ENCODE results near the gene CPA5.

The CPA5 gene

DNA sequence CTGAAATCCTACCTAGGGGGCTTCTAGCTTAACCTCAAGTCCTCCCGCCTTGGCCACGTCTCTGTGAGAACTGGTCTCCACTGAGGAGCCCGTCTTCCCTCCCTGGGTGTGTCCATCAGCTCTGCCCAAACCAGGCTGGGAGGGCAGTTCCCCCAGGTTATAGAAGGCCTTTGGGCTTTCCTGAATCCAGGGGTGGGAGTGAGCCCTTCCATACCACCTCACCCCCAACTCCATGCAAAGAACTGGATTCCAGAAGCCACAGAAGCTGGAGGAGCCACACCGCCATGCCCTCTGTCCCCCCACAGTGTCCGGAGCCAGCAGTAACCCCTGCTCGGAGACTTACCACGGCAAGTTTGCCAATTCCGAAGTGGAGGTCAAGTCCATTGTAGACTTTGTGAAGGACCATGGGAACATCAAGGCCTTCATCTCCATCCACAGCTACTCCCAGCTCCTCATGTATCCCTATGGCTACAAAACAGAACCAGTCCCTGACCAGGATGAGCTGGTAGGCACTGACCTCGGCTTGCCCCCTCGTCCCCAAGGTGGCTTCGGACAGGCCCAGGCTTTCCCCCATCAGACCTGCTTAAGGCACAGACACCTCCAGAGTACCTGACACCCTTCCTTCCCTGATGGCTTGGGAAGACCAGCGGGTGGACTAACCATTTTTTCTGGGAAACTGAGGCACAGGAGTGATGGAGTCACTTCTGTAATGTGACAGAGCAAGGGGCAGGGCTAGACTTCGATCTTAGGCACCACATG is 40.4 kb downstream of the CPA5 start:
- no peak overlapping the region for H3K4me3 ChIP-seq (ENCODE audit: low read depth, low read length)
- DNase-seq (ENCODE audit: low read depth): no peak
- no peak for TF ChIP-seq CTCF (IDR thresholded peaks at IDR 0.05; ENCODE audit: low read depth, low read length, missing control alignments)

GRCh38 chr7:130385600-130386066 is 41.0 kb downstream of the CPA5 start:
- DNase-seq (ENCODE audit: low read depth): no peak
- H3K4me3 ChIP-seq (ENCODE audit: low read depth, low read length): no peak overlapping the region
- no peak for TF ChIP-seq CTCF (IDR thresholded peaks at IDR 0.05; ENCODE audit: low read depth, low read length, missing control alignments)

- no peak for DNase-seq (ENCODE audit: low read depth)
These were observed 42.3 kb downstream of the CPA5 start for GRCh38 chr7:130386876-130387275.

DNA sequence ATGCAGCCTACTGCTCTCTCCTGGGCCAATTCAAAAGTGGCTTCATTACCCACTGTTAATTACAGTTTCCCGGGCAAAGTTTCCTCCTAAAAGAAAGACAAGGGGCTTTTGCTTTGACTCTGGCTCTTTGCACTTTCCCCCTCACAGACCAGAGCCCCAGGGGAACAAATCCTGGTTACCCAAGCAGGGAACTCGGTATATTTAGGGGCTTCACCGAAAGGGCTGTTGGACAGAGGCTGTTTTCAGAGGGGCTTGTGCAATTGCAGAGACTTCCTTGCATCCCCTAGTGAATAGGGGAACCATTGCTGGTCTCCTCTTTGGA is 42.7 kb downstream of the CPA5 start:
- TF ChIP-seq CTCF (IDR thresholded peaks at IDR 0.05; ENCODE audit: low read depth, low read length, missing control alignments): no peak
- H3K4me3 ChIP-seq (ENCODE audit: low read depth, low read length): no peak overlapping the region
- no peak for DNase-seq (ENCODE audit: low read depth)

More at GRCh38 chr7:130386876-130387275, 42.3 kb downstream of the CPA5 start:
- no peak for TF ChIP-seq CTCF (IDR thresholded peaks at IDR 0.05; ENCODE audit: low read depth, low read length, missing control alignments)
- no peak overlapping the region for H3K4me3 ChIP-seq (ENCODE audit: low read depth, low read length)

- no peak overlapping the region for H3K4me3 ChIP-seq (ENCODE audit: low read depth, low read length)
- DNase-seq (ENCODE audit: low read depth): no peak
- no peak for TF ChIP-seq CTCF (IDR thresholded peaks at IDR 0.05; ENCODE audit: low read depth, low read length, missing control alignments)
These were observed 43.2 kb downstream of the CPA5 start for GRCh38 chr7:130387628-130388403.

GRCh38 chr7:130388671-130389070 is 44.1 kb downstream of the CPA5 start:
- TF ChIP-seq CTCF (IDR thresholded peaks at IDR 0.05; ENCODE audit: low read depth, low read length, missing control alignments): no peak
- no peak for DNase-seq (ENCODE audit: low read depth)
- no peak overlapping the region for H3K4me3 ChIP-seq (ENCODE audit: low read depth, low read length)

Measured in GM12864 (cell line).